ENCODE results near the gene C17orf67.

Gene C17orf67

GRCh38 chr17:56809820-56810179, 23.9 kb downstream of the C17orf67 start:
- H3K4me3 ChIP-seq (ENCODE audit: low read depth, low read length): no peak overlapping the region

GRCh38 chr17:56809106-56809819, 24.5 kb downstream of the C17orf67 start:
- H3K4me3 ChIP-seq (ENCODE audit: low read depth, low read length): no peak overlapping the region

GRCh38 chr17:56808503-56808902, 25.2 kb downstream of the C17orf67 start:
- no peak overlapping the region for H3K4me3 ChIP-seq (ENCODE audit: low read depth, low read length)

- H3K4me3 ChIP-seq (ENCODE audit: low read depth, low read length): no peak overlapping the region
Observed at GRCh38 chr17:56807723-56808122, 26.0 kb downstream of the C17orf67 start.

GRCh38 chr17:56806949-56807348, 26.8 kb downstream of the C17orf67 start:
- H3K4me3 ChIP-seq (ENCODE audit: low read depth, low read length): no peak overlapping the region

- H3K4me3 ChIP-seq (ENCODE audit: low read depth, low read length): no peak overlapping the region
Observed at GRCh38 chr17:56804454-56804853, 29.3 kb downstream of the C17orf67 start.

GRCh38 chr17:56803071-56803470, 30.6 kb downstream of the C17orf67 start:
- no peak overlapping the region for H3K4me3 ChIP-seq (ENCODE audit: low read depth, low read length)

- H3K4me3 ChIP-seq (ENCODE audit: low read depth, low read length): no peak overlapping the region
Observed at GRCh38 chr17:56801459-56802178, 32.1 kb downstream of the C17orf67 start.

GRCh38 chr17:56798916-56799315, 34.8 kb downstream of the C17orf67 start:
- H3K4me3 ChIP-seq (ENCODE audit: low read depth, low read length): no peak overlapping the region

- H3K4me3 ChIP-seq (ENCODE audit: low read depth, low read length): no peak overlapping the region
Observed at GRCh38 chr17:56796536-56796935, 37.2 kb downstream of the C17orf67 start.

GRCh38 chr17:56795221-56795865, 38.4 kb downstream of the C17orf67 start:
- H3K4me3 ChIP-seq (ENCODE audit: low read depth, low read length): no peak overlapping the region

- no peak overlapping the region for H3K4me3 ChIP-seq (ENCODE audit: low read depth, low read length)
Observed at GRCh38 chr17:56793957-56794356, 39.8 kb downstream of the C17orf67 start.

- H3K4me3 ChIP-seq (ENCODE audit: low read depth, low read length): no peak overlapping the region
Observed at GRCh38 chr17:56793531-56793930, 40.2 kb downstream of the C17orf67 start.

GRCh38 chr17:56792267-56792666, 41.5 kb downstream of the C17orf67 start:
- no peak overlapping the region for H3K4me3 ChIP-seq (ENCODE audit: low read depth, low read length)

GRCh38 chr17:56786989-56787482, 46.7 kb downstream of the C17orf67 start:
- H3K4me3 ChIP-seq (ENCODE audit: low read depth, low read length): no peak overlapping the region

GRCh38 chr17:56785997-56786680, 47.6 kb downstream of the C17orf67 start:
- H3K4me3 ChIP-seq (ENCODE audit: low read depth, low read length): no peak overlapping the region

GRCh38 chr17:56785405-56785804, 48.3 kb downstream of the C17orf67 start:
- no peak overlapping the region for H3K4me3 ChIP-seq (ENCODE audit: low read depth, low read length)

GRCh38 chr17:56782338-56782737, 51.4 kb downstream of the C17orf67 start:
- no peak overlapping the region for H3K4me3 ChIP-seq (ENCODE audit: low read depth, low read length)

- H3K4me3 ChIP-seq (ENCODE audit: low read depth, low read length): no peak overlapping the region
Observed at GRCh38 chr17:56781906-56782305, 51.8 kb downstream of the C17orf67 start.

- no peak overlapping the region for H3K4me3 ChIP-seq (ENCODE audit: low read depth, low read length)
Observed at GRCh38 chr17:56779898-56780777, 53.6 kb downstream of the C17orf67 start.
